ENCODE results near the gene LYRM2.

DNA sequence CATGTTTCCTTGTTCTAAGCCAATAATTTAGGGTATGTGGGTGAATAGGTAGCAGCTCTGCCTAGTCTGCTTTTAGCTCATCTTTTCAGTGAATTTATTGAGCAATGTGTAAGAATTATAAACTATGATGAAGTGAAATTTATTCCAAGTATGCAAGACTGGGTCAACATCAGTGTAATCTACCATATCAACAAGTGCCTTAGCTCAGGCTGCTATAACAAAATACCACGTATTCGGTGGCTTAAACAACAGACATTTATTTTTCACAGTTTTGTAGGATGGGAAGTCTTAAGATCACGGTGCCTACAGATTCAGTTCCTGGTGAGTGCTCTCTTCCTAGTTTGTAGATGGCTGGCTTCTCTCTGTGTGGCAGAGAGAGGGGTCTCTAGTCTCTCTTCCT is 54.0 kb downstream of the LYRM2 start:
- TF ChIP-seq EZH2phosphoT487 (IDR thresholded peaks at IDR 0.05; ENCODE audit: low read depth, severe bottlenecking, unreplicated experiment) (no peak), EZH2 (IDR thresholded peaks at IDR 0.05; ENCODE audit: borderline replicate concordance) (no peak)
- TF ChIP-seq, protein P1, sequence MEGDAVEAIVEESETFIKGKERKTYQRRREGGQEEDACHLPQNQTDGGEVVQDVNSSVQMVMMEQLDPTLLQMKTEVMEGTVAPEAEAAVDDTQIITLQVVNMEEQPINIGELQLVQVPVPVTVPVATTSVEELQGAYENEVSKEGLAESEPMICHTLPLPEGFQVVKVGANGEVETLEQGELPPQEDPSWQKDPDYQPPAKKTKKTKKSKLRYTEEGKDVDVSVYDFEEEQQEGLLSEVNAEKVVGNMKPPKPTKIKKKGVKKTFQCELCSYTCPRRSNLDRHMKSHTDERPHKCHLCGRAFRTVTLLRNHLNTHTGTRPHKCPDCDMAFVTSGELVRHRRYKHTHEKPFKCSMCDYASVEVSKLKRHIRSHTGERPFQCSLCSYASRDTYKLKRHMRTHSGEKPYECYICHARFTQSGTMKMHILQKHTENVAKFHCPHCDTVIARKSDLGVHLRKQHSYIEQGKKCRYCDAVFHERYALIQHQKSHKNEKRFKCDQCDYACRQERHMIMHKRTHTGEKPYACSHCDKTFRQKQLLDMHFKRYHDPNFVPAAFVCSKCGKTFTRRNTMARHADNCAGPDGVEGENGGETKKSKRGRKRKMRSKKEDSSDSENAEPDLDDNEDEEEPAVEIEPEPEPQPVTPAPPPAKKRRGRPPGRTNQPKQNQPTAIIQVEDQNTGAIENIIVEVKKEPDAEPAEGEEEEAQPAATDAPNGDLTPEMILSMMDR (IDR thresholded peaks at IDR 0.05; ENCODE audit: poor library complexity), result no peak

All from hepatocyte (in vitro differentiated cells).